GM18507 (cell line): Measurements from ENCODE around the gene CNTNAP2.
"Not testable (repeated sequence)": the region's sequence is repeated elsewhere in the genome, so short reads cannot be mapped to it uniquely, and the experiment has no call there.

Experiments used
- DNase-seq: peaks from one replicate; pipeline ENCODE4 v3.0.0; 2011; ENCODE audit warnings: low read depth; ENCODE audit not compliant: insufficient read length; ENCODE audit errors: extremely low spot score
- FAIRE-seq: peaks from 2 replicates; lab custom pipeline; 2011; peaks lifted over from hg19 to GRCh38; lab: Jason Lieb, UNC

The CNTNAP2 gene

GRCh38 chr7:148397985-148398384, 2281.4 kb downstream of the CNTNAP2 start:
- no peak for DNase-seq
- no peak for FAIRE-seq

GRCh38 chr7:148398844-148399365, 2282.3 kb downstream of the CNTNAP2 start:
- DNase-seq (no peak), FAIRE-seq (no peak)

- FAIRE-seq (no peak), DNase-seq (no peak)
These were observed 2283.5 kb downstream of the CNTNAP2 start for GRCh38 chr7:148400101-148400500.

GRCh38 chr7:148402159-148402558, 2285.6 kb downstream of the CNTNAP2 start:
- no peak for FAIRE-seq
- no peak for DNase-seq

GRCh38 chr7:148403466-148403993, 2286.9 kb downstream of the CNTNAP2 start:
- no peak for FAIRE-seq
- no peak for DNase-seq

GRCh38 chr7:148408307-148408706, 2291.7 kb downstream of the CNTNAP2 start:
- FAIRE-seq, result no peak
- DNase-seq, result no peak

- DNase-seq, result no peak
- FAIRE-seq, result no peak
These were observed 2294.3 kb downstream of the CNTNAP2 start for GRCh38 chr7:148410905-148411304.

- no peak for FAIRE-seq
- DNase-seq, result no peak
These were observed 2296.1 kb downstream of the CNTNAP2 start for GRCh38 chr7:148412691-148413090.

GRCh38 chr7:148419856-148420832, 2303.5 kb downstream of the CNTNAP2 start:
- DNase-seq (no peak), FAIRE-seq (no peak)

GRCh38 chr7:148422030-148422429, 2305.4 kb downstream of the CNTNAP2 start:
- no peak for FAIRE-seq
- DNase-seq, result no peak

GRCh38 chr7:148426393-148426792, 2309.8 kb downstream of the CNTNAP2 start:
- FAIRE-seq, DNase-seq: not testable (repeated sequence)

- not testable (repeated sequence) for FAIRE-seq, DNase-seq
These were observed 2314.1 kb downstream of the CNTNAP2 start for GRCh38 chr7:148430690-148431089.

- FAIRE-seq, result no peak
- no peak for DNase-seq
These were observed 2317.1 kb downstream of the CNTNAP2 start for GRCh38 chr7:148433521-148434180.

- FAIRE-seq, result no peak
- DNase-seq, result no peak
These were observed 2317.7 kb downstream of the CNTNAP2 start for GRCh38 chr7:148434181-148434757.

- FAIRE-seq, result no peak
- DNase-seq, result no peak
These were observed 2318.3 kb downstream of the CNTNAP2 start for GRCh38 chr7:148434887-148435286.

- FAIRE-seq, result no peak
- DNase-seq, result no peak
These were observed 2319.1 kb downstream of the CNTNAP2 start for GRCh38 chr7:148435715-148436114.

GRCh38 chr7:148436135-148436534, 2319.5 kb downstream of the CNTNAP2 start:
- FAIRE-seq (no peak), DNase-seq (no peak)

- FAIRE-seq (no peak), DNase-seq (no peak)
These were observed 2320.0 kb downstream of the CNTNAP2 start for GRCh38 chr7:148436571-148436970.

- DNase-seq (no peak), FAIRE-seq (no peak)
These were observed 2320.4 kb downstream of the CNTNAP2 start for GRCh38 chr7:148437043-148437442.

GRCh38 chr7:148442141-148442655, 2325.6 kb downstream of the CNTNAP2 start:
- DNase-seq, result no peak
- FAIRE-seq, result no peak
